Activated CD4-positive, alpha-beta T cell treated with anti-CD3 and anti-CD28 coated beads, Interleukin-2, amount 50 U/mL, for 24 hours (primary cell): ENCODE data around the gene NVL.
A peak's percentile ranks its signal among the peaks of the same experiment; 100 is the strongest.

Source experiments
- DNase-seq, 2 donors: peaks; one replicate each; pipeline ENCODE4 v3.0.0-alpha.2; 2020; ENCODE audit warnings: low read depth in 1 of 2, low spot score in 1 of 2

Gene NVL

GRCh38 chr1:224199679-224200078 lies 130.3 kb downstream of the NVL start:
- no peak for DNase-seq

GRCh38 chr1:224198572-224198971 lies 131.4 kb downstream of the NVL start:
- no peak for DNase-seq

GRCh38 chr1:224196813-224197600 lies 133.0 kb downstream of the NVL start:
- no peak for DNase-seq

GRCh38 chr1:224193319-224193966 lies 136.5 kb downstream of the NVL start:
- DNase-seq = no peak

GRCh38 chr1:224192082-224192788 lies 137.7 kb downstream of the NVL start:
- no peak for DNase-seq

- no peak for DNase-seq
These were observed 140.4 kb downstream of the NVL start for GRCh38 chr1:224189561-224189960.

- DNase-seq = no peak
These were observed 141.7 kb downstream of the NVL start for GRCh38 chr1:224188286-224188685.

GRCh38 chr1:224185208-224185607 lies 144.8 kb downstream of the NVL start:
- no peak for DNase-seq

GRCh38 chr1:224183591-224184312 lies 146.2 kb downstream of the NVL start:
- DNase-seq = peak; percentile 35 to 44

GRCh38 chr1:224182866-224183590 lies 146.9 kb downstream of the NVL start, which contains the start of gene DEGS1:
DEGS1 (plus strand) TSS chr1:224183240; CDS start chr1:224183337, 97 bp downstream.
- peak; percentile 62 to 68 for DNase-seq

- peak in 1 of 2 donors; percentile 21 for DNase-seq
These were observed 147.7 kb downstream of the NVL start for GRCh38 chr1:224182057-224182865.

- DNase-seq = no peak
These were observed 148.5 kb downstream of the NVL start for GRCh38 chr1:224181453-224181810.

GRCh38 chr1:224180783-224181452 lies 149.1 kb downstream of the NVL start:
- DNase-seq = no peak

- DNase-seq = no peak
These were observed 151.1 kb downstream of the NVL start for GRCh38 chr1:224178894-224179293.

- no peak for DNase-seq
These were observed 152.5 kb downstream of the NVL start for GRCh38 chr1:224177356-224177999.
